Measurements from ENCODE around the gene NTF4. TPM values are rescaled to one million over a fixed set of nuclear protein-coding genes. Genes with fewer than 3 reads are reported as not detected.

Gene NTF4
- total RNA-seq, 4 donors from 2014 or later = 0.33 TPM; not detected in 3

GRCh38 chr19:49017666-49018351 is 46.8 kb downstream of the NTF4 start:
- peak; percentile 25 to 33 for DNase-seq
- no peaks in the 10 kb centered on the region for H3K9me3 ChIP-seq
- H3K4me3 ChIP-seq (replicated peaks in 1 of 3) = peak overlapping the region in 1 of 3 donors; percentile 25
- no peaks in the 10 kb centered on the region for H3K27me3 ChIP-seq
- 3% methylated on average over 8 to 14 of the region's 62 CpGs for WGBS, 2 donors
- no peak overlapping the region for H3K27ac ChIP-seq
- H3K4me1 ChIP-seq = peaks cover 17 to 24% of the 10 kb centered on the region in 2 donors
- intact Hi-C loops (cut with DNase I) = no loop called here
- TF ChIP-seq POLR2A (IDR thresholded peaks at IDR 0.05) = no peak
- TF ChIP-seq CTCF (IDR thresholded peaks at IDR 0.05) = peak in 2 of 6 experiments; percentile 33 to 54
- H3K36me3 ChIP-seq = peaks cover 0 to 6% of the 10 kb centered on the region in 2 donors

GRCh38 chr19:49017041-49017665 is 47.5 kb downstream of the NTF4 start, which contains the start of gene LHB:
Gene LHB (minus strand): TSS chr19:49017091. CDS start chr19:49017081, 10 bp downstream.
- H3K27me3 ChIP-seq = no peaks in the 10 kb centered on the region
- no peak for DNase-seq
- intact Hi-C loops (cut with DNase I) = no loop called here
- H3K9me3 ChIP-seq = no peaks in the 10 kb centered on the region
- no peak within 1 kb of the TSS for H3K27ac ChIP-seq
- peak within 1 kb of the TSS in 1 of 3 donors; percentile 25 for H3K4me3 ChIP-seq (replicated peaks in 1 of 3)
- TF ChIP-seq CTCF (IDR thresholded peaks at IDR 0.05) (no peak), POLR2A (IDR thresholded peaks at IDR 0.05) (no peak)
- H3K36me3 ChIP-seq = peaks cover under 1 to 11% of the 10 kb centered on the region in 2 donors
- 59 to 70% methylated on average over 14 to 17 of the region's 17 CpGs for WGBS, 2 donors
- peaks cover 17 to 24% of the 10 kb centered on the region in 2 donors for H3K4me1 ChIP-seq

DNA sequence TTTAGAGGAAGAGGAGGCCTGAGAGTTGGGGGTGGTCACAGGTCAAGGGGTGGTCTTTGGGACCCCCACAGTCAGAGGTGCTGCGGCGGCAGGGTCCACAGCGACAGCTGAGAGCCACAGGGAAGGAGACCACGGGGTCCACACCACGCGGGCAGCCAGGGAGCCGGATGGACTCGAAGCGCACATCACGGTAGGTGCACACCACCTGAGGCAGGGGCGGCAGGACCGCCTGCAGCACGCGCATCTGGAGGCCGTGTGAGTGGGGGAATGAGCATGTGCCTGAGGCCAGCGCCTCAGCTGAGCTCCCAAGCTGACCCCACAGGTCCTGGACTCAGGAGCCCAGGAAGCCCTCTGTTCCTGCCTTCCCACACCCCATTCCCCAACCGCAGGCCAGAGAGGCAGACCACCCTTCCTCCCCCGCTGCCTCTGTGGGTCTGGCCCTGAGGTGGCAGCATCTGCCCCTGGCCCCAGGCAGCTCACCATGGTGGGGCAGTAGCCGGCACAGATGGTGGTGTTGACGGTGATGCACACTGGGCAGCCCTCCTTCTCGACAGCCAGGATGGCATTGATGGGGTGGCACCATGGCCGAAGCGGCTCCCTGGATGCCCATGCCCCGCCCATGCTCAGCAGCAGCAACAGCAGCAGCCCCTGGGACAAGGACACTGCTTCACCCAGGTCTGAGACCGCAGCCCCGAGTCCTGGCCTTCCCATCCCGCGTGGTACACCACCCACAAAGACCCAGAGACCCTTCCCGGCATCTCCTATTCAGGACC is 48.4 kb downstream of the NTF4 start:
- no peak for DNase-seq
- H3K9me3 ChIP-seq = no peaks in the 10 kb centered on the region
- H3K27ac ChIP-seq = no peak overlapping the region
- no peak for TF ChIP-seq CTCF (IDR thresholded peaks at IDR 0.05)
- no peak for TF ChIP-seq POLR2A (IDR thresholded peaks at IDR 0.05)
- intact Hi-C loops (cut with DNase I) = no loop called here
- no peaks in the 10 kb centered on the region for H3K27me3 ChIP-seq
- H3K4me3 ChIP-seq (replicated peaks in 1 of 3) = no peak overlapping the region
- 93 to 94% methylated on average over 14 to 22 of the region's 29 CpGs for WGBS, 2 donors
- H3K36me3 ChIP-seq = peaks cover 9 to 16% of the 10 kb centered on the region in 2 donors
- H3K4me1 ChIP-seq = peaks cover 17 to 24% of the 10 kb centered on the region in 2 donors

DNA sequence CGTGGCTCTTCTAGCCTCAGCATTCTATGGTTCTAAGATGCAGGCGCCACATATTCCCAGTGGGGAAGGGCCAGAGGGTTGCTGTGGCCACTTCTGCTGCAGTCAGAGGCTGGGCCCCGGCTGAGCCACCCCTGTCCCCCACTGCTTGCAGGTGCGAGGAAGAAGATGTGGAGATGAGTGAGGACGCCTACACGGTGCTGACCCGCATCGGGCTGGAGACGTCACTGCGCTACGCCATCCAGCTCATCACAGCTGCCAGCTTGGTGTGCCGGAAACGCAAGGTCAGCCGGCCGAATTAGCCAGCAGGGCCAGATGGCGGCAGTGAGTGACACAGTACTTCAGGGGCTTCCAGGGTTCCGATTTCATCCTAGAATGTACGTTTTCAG is 49.8 kb downstream of the NTF4 start:
- 79 to 98% methylated on average over 6 to 18 of the region's 18 CpGs for WGBS, 2 donors
- intact Hi-C loops (cut with DNase I) = no loop called here
- peaks cover 21 to 28% of the 10 kb centered on the region in 2 donors for H3K36me3 ChIP-seq

More for the DNA sequence above, 49.8 kb downstream of the NTF4 start:
- no peak for DNase-seq
- Histone ChIP-seq H3K9me3 (no peaks in the 10 kb centered on the region), H3K27ac (no peak overlapping the region), H3K27me3 (no peaks in the 10 kb centered on the region), H3K4me3 (replicated peaks in 1 of 3) (no peak overlapping the region), H3K4me1 (peaks cover 17 to 24% of the 10 kb centered on the region in 2 donors)
- TF ChIP-seq POLR2A (IDR thresholded peaks at IDR 0.05) (no peak), CTCF (IDR thresholded peaks at IDR 0.05) (no peak)

Measured in thyroid gland (tissue), 4 donors.